Limb (tissue), 2 donors: ENCODE measurements around the gene TEX264.
A peak's percentile ranks its signal among the peaks of the same experiment; 100 is the strongest.

Experiments
- DNase-seq, 2 donors: peaks; one replicate each; pipeline ENCODE4 v3.0.0-alpha.2; 2016; ENCODE audit errors: extremely low spot score in 2 of 2

The TEX264 gene

GRCh38 chr3:51673802-51674654 is 3.0 kb downstream of the TEX264 start:
- no peak for DNase-seq

- DNase-seq: no peak
These were observed 4.2 kb downstream of the TEX264 start for GRCh38 chr3:51675201-51675611.

DNA sequence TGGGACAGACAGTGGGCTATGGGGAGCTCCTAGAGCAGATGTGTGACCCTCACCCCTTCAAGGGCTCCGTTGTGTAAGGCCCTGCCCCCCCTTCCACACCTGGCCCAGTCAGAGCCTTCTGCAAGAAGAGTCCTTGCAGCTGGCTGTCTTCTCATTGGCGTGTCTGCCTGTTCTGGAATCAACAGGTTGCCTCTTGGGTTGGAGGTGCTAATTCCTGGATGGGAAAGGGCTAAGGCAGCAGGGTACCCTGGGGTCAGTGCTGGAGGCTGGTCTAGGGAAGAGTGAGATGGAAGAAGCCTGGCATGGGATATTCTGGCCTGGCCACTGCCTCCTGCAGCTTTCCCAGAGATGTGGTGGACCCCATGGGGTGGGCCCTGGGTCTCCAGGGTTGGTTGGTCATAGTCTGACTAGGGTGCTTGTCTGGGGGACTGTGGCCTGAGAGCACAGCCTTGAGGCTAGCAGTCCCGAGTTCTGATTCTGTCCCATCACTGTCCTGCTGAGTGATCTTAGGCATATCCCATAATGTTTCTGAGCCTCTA is 5.1 kb downstream of the TEX264 start:
- no peak for DNase-seq

GRCh38 chr3:51677358-51677757 is 6.3 kb downstream of the TEX264 start:
- DNase-seq: no peak

DNA sequence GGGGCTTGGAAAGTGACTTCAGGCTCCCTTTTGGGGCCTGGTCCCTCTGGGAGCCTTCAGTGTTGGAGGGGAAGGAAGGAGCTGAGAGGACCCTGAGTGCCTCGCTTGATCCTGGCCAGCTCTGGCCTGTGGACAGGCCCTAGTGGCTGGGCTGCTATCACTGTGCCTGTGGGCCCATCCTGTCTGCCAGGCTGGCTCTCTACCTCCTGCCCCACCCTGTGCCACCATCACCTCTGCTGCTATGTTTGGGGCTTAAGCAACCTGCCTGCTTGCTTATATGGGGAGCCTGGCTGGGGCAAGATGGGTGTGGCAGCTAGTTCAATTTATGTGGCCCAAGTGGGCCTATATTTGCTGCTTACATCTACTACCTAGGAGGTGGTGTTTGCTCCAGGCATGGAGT is 7.1 kb downstream of the TEX264 start:
- DNase-seq: no peak

- no peak for DNase-seq
These were observed 7.6 kb downstream of the TEX264 start for GRCh38 chr3:51678641-51679040.

DNA sequence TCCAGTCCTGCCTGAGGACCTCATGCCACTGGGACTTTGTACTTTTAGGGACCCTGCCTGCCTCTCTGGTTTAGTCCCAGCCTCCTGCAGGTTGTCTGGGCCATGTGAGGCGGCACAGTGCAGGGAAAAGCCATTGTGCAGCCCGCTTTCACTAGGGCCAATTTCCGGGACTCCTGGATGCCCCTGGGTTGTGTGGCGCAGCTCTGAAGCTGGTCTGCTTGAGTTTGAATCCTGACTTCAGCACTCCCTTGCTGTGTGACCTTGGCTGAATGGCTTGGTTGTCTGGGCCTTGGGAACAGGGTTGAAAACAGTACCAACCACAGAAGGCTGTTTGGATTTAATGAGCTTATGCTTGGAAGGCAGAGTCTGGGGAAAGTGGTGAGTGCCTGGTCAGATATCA is 8.3 kb downstream of the TEX264 start:
- no peak for DNase-seq

DNA sequence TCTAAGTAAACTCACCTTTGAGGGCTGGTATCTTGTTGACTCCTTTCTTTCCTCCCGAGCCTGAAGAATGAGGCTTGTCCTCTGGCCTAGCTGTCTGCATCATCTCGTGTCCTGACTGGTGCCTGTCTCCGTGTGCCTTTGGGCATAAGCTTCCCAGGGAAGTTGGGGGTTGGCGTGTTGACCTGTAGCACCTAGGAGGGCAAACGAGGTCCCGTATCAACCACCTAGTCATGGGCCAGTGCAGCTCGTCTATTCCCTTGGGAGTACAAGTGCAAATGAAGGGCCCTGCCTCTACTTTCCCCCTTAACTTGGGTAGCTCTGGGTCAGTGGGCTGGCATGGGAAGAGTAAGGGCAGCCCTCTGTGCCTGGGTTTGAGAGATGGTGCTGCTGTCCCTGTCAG is 8.7 kb downstream of the TEX264 start:
- no peak for DNase-seq

DNA sequence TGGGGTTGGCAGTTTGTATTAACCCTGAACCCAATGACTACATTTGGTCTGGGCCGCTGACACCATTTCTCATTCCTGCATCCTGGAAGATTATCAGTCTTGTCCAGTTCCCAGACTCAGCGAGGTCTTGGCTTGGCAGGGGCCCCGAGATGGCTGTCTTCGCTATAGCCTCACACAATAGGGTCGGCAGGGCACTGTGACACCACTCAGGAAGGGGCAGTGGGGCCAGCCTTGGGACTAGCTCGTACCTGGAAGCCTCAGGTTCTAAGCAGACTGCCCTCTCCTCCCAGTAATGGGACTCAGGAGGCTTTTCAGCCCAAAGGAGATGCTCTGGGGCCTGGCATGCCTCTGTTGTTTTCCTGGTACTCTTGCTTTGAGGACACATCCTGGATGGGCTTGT is 9.1 kb downstream of the TEX264 start:
- no peak for DNase-seq

- DNase-seq: no peak
These were observed 9.7 kb downstream of the TEX264 start for GRCh38 chr3:51680663-51681230.

DNA sequence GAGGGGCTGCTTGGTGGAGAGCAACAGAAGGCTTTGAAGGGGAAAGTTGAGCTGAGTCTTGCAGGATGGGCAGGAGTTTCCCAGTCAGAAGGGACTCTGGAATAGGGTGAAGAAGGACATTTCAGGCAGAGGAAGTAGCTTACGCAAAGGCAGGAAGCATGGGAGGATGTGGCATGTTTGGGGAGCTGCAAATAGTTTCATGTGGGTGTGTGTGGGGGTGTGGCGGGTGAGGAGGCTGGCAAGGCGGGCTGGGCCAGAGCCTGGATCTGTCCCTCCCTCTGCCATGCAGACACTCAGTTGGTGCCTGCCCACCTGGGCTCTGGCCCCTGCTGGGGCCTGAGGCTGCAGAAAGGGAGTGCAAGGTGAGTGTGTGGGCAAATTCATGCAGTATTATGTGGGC is 10.4 kb downstream of the TEX264 start:
- no peak for DNase-seq

DNA sequence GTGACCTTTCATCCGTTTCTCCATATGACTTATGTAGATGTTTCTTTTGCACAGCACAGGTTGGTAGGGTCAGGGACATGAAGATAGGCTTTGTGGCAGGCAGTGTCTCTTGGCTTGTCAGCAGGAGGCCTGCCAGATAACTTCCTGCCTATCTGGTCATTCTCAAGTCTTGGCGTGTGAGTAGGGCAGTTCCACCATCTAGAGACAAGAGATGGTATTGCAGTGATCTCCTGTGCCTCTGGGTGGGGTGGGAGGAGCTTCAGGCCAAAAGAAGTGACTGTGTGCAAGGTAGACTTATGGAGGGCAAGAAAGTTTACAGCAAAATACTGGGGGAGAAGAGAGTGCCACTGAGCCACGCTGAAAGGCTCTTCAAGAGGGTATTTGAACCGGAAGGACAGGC is 11.0 kb downstream of the TEX264 start:
- peak; percentile 69 to 70 for DNase-seq

GRCh38 chr3:51682526-51682925 is 11.5 kb downstream of the TEX264 start:
- no peak for DNase-seq

GRCh38 chr3:51683566-51683965 is 12.5 kb downstream of the TEX264 start:
- no peak for DNase-seq

- no peak for DNase-seq
These were observed 14.1 kb downstream of the TEX264 start for GRCh38 chr3:51684971-51685751.

DNA sequence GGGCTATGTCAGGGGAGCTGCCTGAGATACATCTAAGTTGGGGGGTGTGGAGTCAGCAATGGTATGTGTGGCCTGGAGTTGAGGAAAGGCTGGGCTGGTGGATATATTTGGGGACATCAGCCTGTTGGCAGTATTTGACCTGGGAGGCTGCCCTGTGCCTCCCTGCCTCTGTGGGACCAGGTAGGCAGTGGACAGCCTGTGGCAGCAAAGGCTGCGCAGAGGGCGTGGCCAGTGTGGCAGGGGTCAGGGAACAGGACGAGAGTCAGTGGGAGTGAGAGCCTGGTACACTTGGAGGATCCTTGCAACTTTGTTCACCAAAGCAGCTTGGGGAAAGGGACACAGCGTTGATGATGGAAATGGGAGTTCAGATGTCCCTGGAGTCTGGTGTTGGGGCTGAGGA is 15.0 kb downstream of the TEX264 start:
- DNase-seq: no peak

GRCh38 chr3:51686512-51687215 is 15.6 kb downstream of the TEX264 start:
- no peak for DNase-seq

GRCh38 chr3:51687431-51688205 is 16.6 kb downstream of the TEX264 start:
- DNase-seq: no peak

GRCh38 chr3:51688206-51688600 is 17.2 kb downstream of the TEX264 start:
- no peak for DNase-seq

GRCh38 chr3:51691021-51691420 is 20.0 kb downstream of the TEX264 start:
- no peak for DNase-seq

- no peak for DNase-seq
These were observed 20.9 kb downstream of the TEX264 start for GRCh38 chr3:51691949-51692348.
